ENCODE measurements around the gene RETREG3. TPM values are rescaled to one million over a fixed set of nuclear protein-coding genes. Genes with fewer than 3 reads are reported as not detected.

Gene RETREG3
- total RNA-seq, 1 donor from 2014 or later: 38.3 TPM

- peaks cover 33% of the 10 kb centered on the region for H3K4me1 Mint-ChIP-seq
- peak overlapping the region; percentile 48 for H3K27ac Mint-ChIP-seq
- DNase-seq: peak; percentile 88
- H3K36me3 Mint-ChIP-seq (ENCODE audit: low read depth): no peaks in the 10 kb centered on the region
- intact Hi-C loops (cut with micrococcal nuclease): no loop called here
- peak overlapping the region; percentile 83 for H3K4me3 Mint-ChIP-seq
- no peaks in the 10 kb centered on the region for H3K9me3 Mint-ChIP-seq
- H3K27me3 Mint-ChIP-seq: peaks cover 10% of the 10 kb centered on the region
Observed at GRCh38 chr17:42531455-42532354, 77.5 kb downstream of the RETREG3 start.

GRCh38 chr17:42530952-42531454, 78.2 kb downstream of the RETREG3 start:
- no peaks in the 10 kb centered on the region for H3K9me3 Mint-ChIP-seq
- H3K4me3 Mint-ChIP-seq: no peak overlapping the region
- H3K27ac Mint-ChIP-seq: no peak overlapping the region
- intact Hi-C loops (cut with micrococcal nuclease): no loop called here
- H3K4me1 Mint-ChIP-seq: peaks cover 33% of the 10 kb centered on the region
- H3K36me3 Mint-ChIP-seq (ENCODE audit: low read depth): no peaks in the 10 kb centered on the region
- H3K27me3 Mint-ChIP-seq: peaks cover 10% of the 10 kb centered on the region
- DNase-seq: no peak

Other genes with a start within 250 kb of the RETREG3 start
- 252 and 258 TPM in 2 replicates for gene STAT3, start 220.9 kb downstream of the RETREG3 start, total RNA-seq
- gene CAVIN1, start 186.1 kb downstream of the RETREG3 start, total RNA-seq: 2.4 and 2.7 TPM in 2 replicates
- 16.9 and 18.8 TPM in 2 replicates for gene ATP6V0A1, start 150.5 kb downstream of the RETREG3 start, total RNA-seq
- gene NAGLU, start 73.1 kb downstream of the RETREG3 start, total RNA-seq: 20.4 and 20.7 TPM in 2 replicates
- gene HSD17B1, start 56.5 kb downstream of the RETREG3 start, total RNA-seq: 0.42 and 0.83 TPM in 2 replicates
- gene COASY, start 47.2 kb downstream of the RETREG3 start, total RNA-seq: 97.7 and 109 TPM in 2 replicates
- 67.8 and 72.6 TPM in 2 replicates for gene MLX, start 42.3 kb downstream of the RETREG3 start, total RNA-seq
- gene PSMC3IP, start 31.6 kb downstream of the RETREG3 start, total RNA-seq: 29.1 and 31.1 TPM in 2 replicates
- 99.9 and 100 TPM in 2 replicates for gene TUBG1, start 309 bp upstream of the RETREG3 start, total RNA-seq
- 11.8 and 12.9 TPM in 2 replicates for gene TUBG2, start 49.9 kb upstream of the RETREG3 start, total RNA-seq
- gene PLEKHH3, start 67.6 kb upstream of the RETREG3 start, total RNA-seq: 0.77 and 1.1 TPM in 2 replicates
- gene CCR10, start 72.5 kb upstream of the RETREG3 start, total RNA-seq: 0.17 and 0.75 TPM in 2 replicates
- 3.0 and 3.2 TPM in 2 replicates for gene CNTNAP1, start 73.2 kb upstream of the RETREG3 start, total RNA-seq
- 39.5 and 39.6 TPM in 2 replicates for gene EZH1, start 135.7 kb upstream of the RETREG3 start, total RNA-seq
- not detected in 2 replicates for gene RAMP2, start 151.9 kb upstream of the RETREG3 start, total RNA-seq
- gene VPS25, start 164.1 kb upstream of the RETREG3 start, total RNA-seq: 89.5 and 93.7 TPM in 2 replicates
- 0.12 TPM in 2 replicates for gene WNK4, start 171.2 kb upstream of the RETREG3 start, total RNA-seq
- 50.4 and 50.7 TPM in 2 replicates for gene COA3, start 189.3 kb upstream of the RETREG3 start, total RNA-seq
- not detected in 2 replicates for gene CNTD1, start 189.5 kb upstream of the RETREG3 start, total RNA-seq
- gene BECN1, start 214.9 kb upstream of the RETREG3 start, total RNA-seq: 94.1 and 106 TPM in 2 replicates
- gene PSME3, start 224.0 kb upstream of the RETREG3 start, total RNA-seq: 232 and 250 TPM in 2 replicates
- 3.3 and 4.2 TPM in 2 replicates for gene AOC2, start 235.2 kb upstream of the RETREG3 start, total RNA-seq
- 1.8 and 2.2 TPM in 2 replicates for gene AOC3, start 241.8 kb upstream of the RETREG3 start, total RNA-seq

Measured in activated CD4-positive, alpha-beta T cell treated with anti-CD3 and anti-CD28 coated beads, Interleukin-2, amount 10 ng/mL, durations not matched to agents 24 days and 14 days (primary cell).